ENCODE measurements around the gene KCNN3. TPM values are rescaled to one million over a fixed set of nuclear protein-coding genes. Genes with fewer than 3 reads are reported as not detected.

Gene KCNN3
- total RNA-seq, 1 experiment from 2014 or later, result 0.26 TPM

GRCh38 chr1:154839691-154840090 lies 30.4 kb downstream of the KCNN3 start:
- Histone ChIP-seq H3K79me2 (ENCODE audit: low read length) (no peaks in the 10 kb centered on the region), H3K4me3 (ENCODE audit: low read length) (no peak overlapping the region), H3K9me2 (replicated peaks; ENCODE audit: low read length) (no peaks in the 10 kb centered on the region), H3K9me3 (ENCODE audit: low read length) (no peaks in the 10 kb centered on the region), H3K27ac (ENCODE audit: low read length) (no peak overlapping the region), H3K4me1 (ENCODE audit: insufficient read depth, low read length) (no peaks in the 10 kb centered on the region), H3K9ac (ENCODE audit: low read length) (no peak overlapping the region), H3K36me3 (ENCODE audit: low read depth, low read length) (no peaks in the 10 kb centered on the region), H4K20me1 (ENCODE audit: low read length) (no peaks in the 10 kb centered on the region), H3K4me2 (ENCODE audit: low read length) (no peak overlapping the region), H2AFZ (ENCODE audit: low read length) (no peak overlapping the region), H3K27me3 (ENCODE audit: low read length) (peaks cover 51% of the 10 kb centered on the region), H3F3A (ENCODE audit: low read length, unreplicated experiment) (no peaks in the 10 kb centered on the region)
- ATAC-seq (no peak), DNase-seq (no peak)
- CTCF ChIA-PET, result no interaction called here
- BruUV-seq (replicated peaks), result no TSS peak
- TF ChIP-seq EZH2phosphoT487 (IDR thresholded peaks at IDR 0.05; ENCODE audit: borderline replicate concordance, low read length) (no peak), CTCF (conservative IDR thresholded peaks at IDR 0.05; ENCODE audit: low read depth, low read length) (no peak), EZH2 (IDR thresholded peaks at IDR 0.05; ENCODE audit: low read length, unreplicated experiment) (no peak)
- POLR2A ChIA-PET (ENCODE audit: unreplicated experiment), result no interaction called here
- intact Hi-C loops (cut with micrococcal nuclease), result no loop called here

- H3K4me3 ChIP-seq (ENCODE audit: low read length), result no peak overlapping the region
- no peak for TF ChIP-seq EZH2phosphoT487 (IDR thresholded peaks at IDR 0.05; ENCODE audit: borderline replicate concordance, low read length)
- no peak for TF ChIP-seq CTCF (conservative IDR thresholded peaks at IDR 0.05; ENCODE audit: low read depth, low read length)
- TF ChIP-seq EZH2 (IDR thresholded peaks at IDR 0.05; ENCODE audit: low read length, unreplicated experiment), result no peak
- BruUV-seq (replicated peaks), result no TSS peak
These were observed 31.1 kb downstream of the KCNN3 start for GRCh38 chr1:154838988-154839387.

GRCh38 chr1:154838461-154838860 lies 31.6 kb downstream of the KCNN3 start:
- no peaks in the 10 kb centered on the region for H3K36me3 ChIP-seq (ENCODE audit: low read depth, low read length)
- H3K4me2 ChIP-seq (ENCODE audit: low read length), result no peak overlapping the region
- peaks cover 59% of the 10 kb centered on the region for H3K27me3 ChIP-seq (ENCODE audit: low read length)
- no peak overlapping the region for H3K4me3 ChIP-seq (ENCODE audit: low read length)
- H3K4me1 ChIP-seq (ENCODE audit: insufficient read depth, low read length), result no peaks in the 10 kb centered on the region
- CTCF ChIA-PET, result no interaction called here
- H3K9me3 ChIP-seq (ENCODE audit: low read length), result no peaks in the 10 kb centered on the region
- no peaks in the 10 kb centered on the region for H3K9me2 ChIP-seq (replicated peaks; ENCODE audit: low read length)
- H3K79me2 ChIP-seq (ENCODE audit: low read length), result no peaks in the 10 kb centered on the region
- no peaks in the 10 kb centered on the region for H4K20me1 ChIP-seq (ENCODE audit: low read length)
- no TSS peak for BruUV-seq (replicated peaks)
- intact Hi-C loops (cut with micrococcal nuclease), result no loop called here
- POLR2A ChIA-PET (ENCODE audit: unreplicated experiment), result interaction anchor here (0.6 kb wide), 1 partner anchor 875 kb away, joined by 9 read pairs; the partner anchor contains the start of gene SLC39A1
- ATAC-seq, result no peak
- TF ChIP-seq CTCF (conservative IDR thresholded peaks at IDR 0.05; ENCODE audit: low read depth, low read length) (no peak), EZH2 (IDR thresholded peaks at IDR 0.05; ENCODE audit: low read length, unreplicated experiment) (no peak), EZH2phosphoT487 (IDR thresholded peaks at IDR 0.05; ENCODE audit: borderline replicate concordance, low read length) (no peak)
- H3F3A ChIP-seq (ENCODE audit: low read length, unreplicated experiment), result no peaks in the 10 kb centered on the region
- no peak overlapping the region for H3K9ac ChIP-seq (ENCODE audit: low read length)
- H3K27ac ChIP-seq (ENCODE audit: low read length), result no peak overlapping the region
- no peak for DNase-seq
- no peak overlapping the region for H2AFZ ChIP-seq (ENCODE audit: low read length)

More at GRCh38 chr1:154838988-154839387, 31.1 kb downstream of the KCNN3 start:
- Histone ChIP-seq H3K27me3 (ENCODE audit: low read length) (peaks cover 57% of the 10 kb centered on the region), H3K27ac (ENCODE audit: low read length) (no peak overlapping the region), H3K79me2 (ENCODE audit: low read length) (no peaks in the 10 kb centered on the region), H4K20me1 (ENCODE audit: low read length) (no peaks in the 10 kb centered on the region), H3F3A (ENCODE audit: low read length, unreplicated experiment) (no peaks in the 10 kb centered on the region), H3K4me2 (ENCODE audit: low read length) (no peak overlapping the region), H3K36me3 (ENCODE audit: low read depth, low read length) (no peaks in the 10 kb centered on the region), H3K9me2 (replicated peaks; ENCODE audit: low read length) (no peaks in the 10 kb centered on the region), H3K9me3 (ENCODE audit: low read length) (no peaks in the 10 kb centered on the region), H3K4me1 (ENCODE audit: insufficient read depth, low read length) (no peaks in the 10 kb centered on the region), H2AFZ (ENCODE audit: low read length) (no peak overlapping the region), H3K9ac (ENCODE audit: low read length) (no peak overlapping the region)
- intact Hi-C loops (cut with micrococcal nuclease), result no loop called here
- ATAC-seq, result no peak
- POLR2A ChIA-PET (ENCODE audit: unreplicated experiment), result no interaction called here
- no peak for DNase-seq
- CTCF ChIA-PET, result no interaction called here
